ENCODE data around the gene GNG8. TPM values are rescaled to one million over a fixed set of nuclear protein-coding genes. Genes with fewer than 3 reads are reported as not detected.

GNG8 gene
- total RNA-seq, 1 donor from 2014 or later = not detected

- H3K4me3 ChIP-seq (ENCODE audit: low read length in 3 of 3) = no peak overlapping the region
- H3K9me3 ChIP-seq (ENCODE audit: control insufficient read depth in 3 of 3, low read length in 3 of 3) = no peaks in the 10 kb centered on the region
- H3K27me3 ChIP-seq (ENCODE audit: control insufficient read depth in 3 of 3, insufficient read depth in 3 of 3, low read length in 3 of 3) = no peaks in the 10 kb centered on the region
- H3K27ac ChIP-seq (ENCODE audit: low read depth, low read length) = no peak overlapping the region
- peaks cover 33 to 37% (median 37%) of the 10 kb centered on the region in 3 donors for H3K36me3 ChIP-seq (ENCODE audit: control insufficient read depth in 3 of 3, insufficient read depth in 3 of 3, low read length in 3 of 3)
- H3K9ac ChIP-seq (ENCODE audit: low read depth in 1 of 3, low read length in 3 of 3) = peak overlapping the region in 1 of 3 donors; percentile 25
- H3K4me1 ChIP-seq (ENCODE audit: control insufficient read depth in 3 of 3, insufficient read depth in 3 of 3, low read length in 3 of 3) = peaks cover 7 to 11% (median 9%) of the 10 kb centered on the region in 3 donors
Measured at GRCh38 chr19:46611776-46612175, 24.2 kb downstream of the GNG8 start.

GRCh38 chr19:46610851-46611770 is 24.9 kb downstream of the GNG8 start:
- no peaks in the 10 kb centered on the region for H3K27me3 ChIP-seq (ENCODE audit: control insufficient read depth in 3 of 3, insufficient read depth in 3 of 3, low read length in 3 of 3)

DNA sequence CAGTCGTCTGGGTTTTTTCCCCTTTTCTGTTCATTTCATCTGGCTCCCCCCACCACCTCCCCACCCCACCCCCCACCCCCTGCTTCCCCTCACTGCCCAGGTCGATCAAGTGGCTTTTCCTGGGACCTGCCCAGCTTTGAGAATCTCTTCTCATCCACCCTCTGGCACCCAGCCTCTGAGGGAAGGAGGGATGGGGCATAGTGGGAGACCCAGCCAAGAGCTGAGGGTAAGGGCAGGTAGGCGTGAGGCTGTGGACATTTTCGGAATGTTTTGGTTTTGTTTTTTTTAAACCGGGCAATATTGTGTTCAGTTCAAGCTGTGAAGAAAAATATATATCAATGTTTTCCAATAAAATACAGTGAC is 25.6 kb downstream of the GNG8 start:
- H3K27ac ChIP-seq (ENCODE audit: low read depth, low read length) = no peak overlapping the region
- no peak overlapping the region for H3K9ac ChIP-seq (ENCODE audit: low read depth in 1 of 3, low read length in 3 of 3)
- H3K9me3 ChIP-seq (ENCODE audit: control insufficient read depth in 3 of 3, low read length in 3 of 3) = no peaks in the 10 kb centered on the region
- no peak overlapping the region for H3K4me3 ChIP-seq (ENCODE audit: low read length in 3 of 3)
- peaks cover 47 to 51% (median 49%) of the 10 kb centered on the region in 3 donors for H3K36me3 ChIP-seq (ENCODE audit: control insufficient read depth in 3 of 3, insufficient read depth in 3 of 3, low read length in 3 of 3)
- H3K4me1 ChIP-seq (ENCODE audit: control insufficient read depth in 3 of 3, insufficient read depth in 3 of 3, low read length in 3 of 3) = peaks cover 3 to 16% (median 13%) of the 10 kb centered on the region in 3 donors
- no peaks in the 10 kb centered on the region for H3K27me3 ChIP-seq (ENCODE audit: control insufficient read depth in 3 of 3, insufficient read depth in 3 of 3, low read length in 3 of 3)

More at GRCh38 chr19:46610851-46611770, 24.9 kb downstream of the GNG8 start:
- Histone ChIP-seq H3K4me3 (ENCODE audit: low read length in 3 of 3) (no peak overlapping the region), H3K4me1 (ENCODE audit: control insufficient read depth in 3 of 3, insufficient read depth in 3 of 3, low read length in 3 of 3) (peaks cover 3 to 9% (median 6%) of the 10 kb centered on the region in 3 donors), H3K27ac (ENCODE audit: low read depth, low read length) (no peak overlapping the region), H3K36me3 (ENCODE audit: control insufficient read depth in 3 of 3, insufficient read depth in 3 of 3, low read length in 3 of 3) (peaks cover 40 to 44% (median 43%) of the 10 kb centered on the region in 3 donors), H3K9me3 (ENCODE audit: control insufficient read depth in 3 of 3, low read length in 3 of 3) (no peaks in the 10 kb centered on the region), H3K9ac (ENCODE audit: low read depth in 1 of 3, low read length in 3 of 3) (peak overlapping the region in 1 of 3 donors; percentile 8)

- Histone ChIP-seq H3K4me1 (ENCODE audit: control insufficient read depth in 3 of 3, insufficient read depth in 3 of 3, low read length in 3 of 3) (peaks cover 3 to 22% (median 19%) of the 10 kb centered on the region in 3 donors), H3K9ac (ENCODE audit: low read depth in 1 of 3, low read length in 3 of 3) (no peak overlapping the region), H3K4me3 (ENCODE audit: low read length in 3 of 3) (no peak overlapping the region), H3K36me3 (ENCODE audit: control insufficient read depth in 3 of 3, insufficient read depth in 3 of 3, low read length in 3 of 3) (peaks cover 47 to 51% (median 49%) of the 10 kb centered on the region in 3 donors), H3K27me3 (ENCODE audit: control insufficient read depth in 3 of 3, insufficient read depth in 3 of 3, low read length in 3 of 3) (no peaks in the 10 kb centered on the region), H3K9me3 (ENCODE audit: control insufficient read depth in 3 of 3, low read length in 3 of 3) (no peaks in the 10 kb centered on the region), H3K27ac (ENCODE audit: low read depth, low read length) (no peak overlapping the region)
Measured at GRCh38 chr19:46609511-46610412, 26.2 kb downstream of the GNG8 start.

- Histone ChIP-seq H3K27me3 (ENCODE audit: control insufficient read depth in 3 of 3, insufficient read depth in 3 of 3, low read length in 3 of 3) (no peaks in the 10 kb centered on the region), H3K9ac (ENCODE audit: low read depth in 1 of 3, low read length in 3 of 3) (no peak overlapping the region), H3K4me1 (ENCODE audit: control insufficient read depth in 3 of 3, insufficient read depth in 3 of 3, low read length in 3 of 3) (peaks cover 8 to 25% (median 22%) of the 10 kb centered on the region in 3 donors), H3K27ac (ENCODE audit: low read depth, low read length) (no peak overlapping the region), H3K9me3 (ENCODE audit: control insufficient read depth in 3 of 3, low read length in 3 of 3) (no peaks in the 10 kb centered on the region), H3K36me3 (ENCODE audit: control insufficient read depth in 3 of 3, insufficient read depth in 3 of 3, low read length in 3 of 3) (peaks cover 47 to 51% (median 49%) of the 10 kb centered on the region in 3 donors), H3K4me3 (ENCODE audit: low read length in 3 of 3) (no peak overlapping the region)
Measured at GRCh38 chr19:46608581-46609345, 27.2 kb downstream of the GNG8 start.

DNA sequence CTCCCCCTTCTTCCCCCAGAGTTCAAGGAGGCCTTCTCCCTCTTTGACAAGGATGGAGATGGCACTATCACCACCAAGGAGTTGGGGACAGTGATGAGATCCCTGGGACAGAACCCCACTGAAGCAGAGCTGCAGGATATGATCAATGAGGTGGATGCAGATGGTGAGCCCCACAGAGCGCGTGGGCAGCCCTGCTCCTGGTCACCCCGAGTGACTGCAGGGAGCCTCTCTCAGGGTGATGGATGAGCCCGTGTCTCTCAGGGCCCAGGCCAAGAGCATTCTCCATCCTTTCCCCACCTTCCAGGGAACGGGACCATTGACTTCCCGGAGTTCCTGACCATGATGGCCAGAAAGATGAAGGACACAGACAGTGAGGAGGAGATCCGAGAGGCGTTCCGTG is 27.8 kb downstream of the GNG8 start:
- Histone ChIP-seq H3K9me3 (ENCODE audit: control insufficient read depth in 3 of 3, low read length in 3 of 3) (no peaks in the 10 kb centered on the region), H3K36me3 (ENCODE audit: control insufficient read depth in 3 of 3, insufficient read depth in 3 of 3, low read length in 3 of 3) (peaks cover 47 to 51% (median 49%) of the 10 kb centered on the region in 3 donors), H3K9ac (ENCODE audit: low read depth in 1 of 3, low read length in 3 of 3) (no peak overlapping the region), H3K4me3 (ENCODE audit: low read length in 3 of 3) (no peak overlapping the region), H3K27ac (ENCODE audit: low read depth, low read length) (no peak overlapping the region), H3K27me3 (ENCODE audit: control insufficient read depth in 3 of 3, insufficient read depth in 3 of 3, low read length in 3 of 3) (no peaks in the 10 kb centered on the region), H3K4me1 (ENCODE audit: control insufficient read depth in 3 of 3, insufficient read depth in 3 of 3, low read length in 3 of 3) (peaks cover 14 to 31% (median 28%) of the 10 kb centered on the region in 3 donors)

- Histone ChIP-seq H3K27me3 (ENCODE audit: control insufficient read depth in 3 of 3, insufficient read depth in 3 of 3, low read length in 3 of 3) (no peaks in the 10 kb centered on the region), H3K9me3 (ENCODE audit: control insufficient read depth in 3 of 3, low read length in 3 of 3) (no peaks in the 10 kb centered on the region), H3K4me3 (ENCODE audit: low read length in 3 of 3) (no peak overlapping the region), H3K9ac (ENCODE audit: low read depth in 1 of 3, low read length in 3 of 3) (peak overlapping the region in 1 of 3 donors; percentile 16), H3K4me1 (ENCODE audit: control insufficient read depth in 3 of 3, insufficient read depth in 3 of 3, low read length in 3 of 3) (peaks cover 21 to 38% (median 35%) of the 10 kb centered on the region in 3 donors), H3K27ac (ENCODE audit: low read depth, low read length) (no peak overlapping the region), H3K36me3 (ENCODE audit: control insufficient read depth in 3 of 3, insufficient read depth in 3 of 3, low read length in 3 of 3) (peaks cover 47 to 51% (median 49%) of the 10 kb centered on the region in 3 donors)
Measured at GRCh38 chr19:46607448-46607841, 28.6 kb downstream of the GNG8 start.

DNA sequence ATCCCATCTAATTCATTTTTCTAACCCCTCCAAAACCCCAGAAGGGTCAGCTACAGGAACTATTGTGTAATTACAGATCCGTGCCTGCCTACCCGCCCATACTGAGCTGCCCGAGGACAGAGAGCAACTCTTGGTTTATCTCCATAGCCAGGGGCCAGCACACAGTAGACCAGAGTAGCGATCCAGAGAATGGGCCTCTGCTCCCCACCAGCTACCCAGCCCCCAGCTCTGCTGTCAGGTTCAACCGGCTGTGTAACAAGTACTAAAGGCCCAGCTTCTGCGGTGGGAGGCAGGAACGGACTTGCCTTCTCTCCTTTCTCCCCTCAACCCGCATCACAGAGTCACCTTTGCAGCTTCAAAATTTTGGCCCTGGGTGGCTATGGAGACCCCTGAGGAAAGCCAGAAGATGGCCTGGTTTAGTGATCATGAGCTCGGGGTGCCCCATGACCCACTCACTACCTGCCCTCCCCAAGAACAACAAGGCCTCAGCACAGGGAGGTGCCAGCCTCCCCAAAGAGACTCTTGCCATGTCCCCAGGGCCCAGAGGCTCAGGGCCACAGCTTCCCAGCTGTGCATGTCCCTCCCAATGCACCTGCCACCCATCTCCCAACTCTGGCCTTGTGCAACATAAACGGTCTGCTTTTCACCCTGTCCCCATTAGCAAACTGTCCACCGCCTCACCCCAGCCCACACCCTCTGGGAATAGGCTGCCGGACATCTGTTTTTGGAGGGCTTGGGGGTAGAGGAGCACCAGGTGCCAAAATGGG is 29.1 kb downstream of the GNG8 start:
- Histone ChIP-seq H3K9ac (ENCODE audit: low read depth in 1 of 3, low read length in 3 of 3) (peak overlapping the region in 1 of 3 donors; percentile 16), H3K4me1 (ENCODE audit: control insufficient read depth in 3 of 3, insufficient read depth in 3 of 3, low read length in 3 of 3) (peaks cover 24 to 41% (median 40%) of the 10 kb centered on the region in 3 donors), H3K36me3 (ENCODE audit: control insufficient read depth in 3 of 3, insufficient read depth in 3 of 3, low read length in 3 of 3) (peaks cover 47 to 51% (median 49%) of the 10 kb centered on the region in 3 donors), H3K9me3 (ENCODE audit: control insufficient read depth in 3 of 3, low read length in 3 of 3) (no peaks in the 10 kb centered on the region), H3K4me3 (ENCODE audit: low read length in 3 of 3) (no peak overlapping the region), H3K27ac (ENCODE audit: low read depth, low read length) (no peak overlapping the region), H3K27me3 (ENCODE audit: control insufficient read depth in 3 of 3, insufficient read depth in 3 of 3, low read length in 3 of 3) (no peaks in the 10 kb centered on the region)

DNA sequence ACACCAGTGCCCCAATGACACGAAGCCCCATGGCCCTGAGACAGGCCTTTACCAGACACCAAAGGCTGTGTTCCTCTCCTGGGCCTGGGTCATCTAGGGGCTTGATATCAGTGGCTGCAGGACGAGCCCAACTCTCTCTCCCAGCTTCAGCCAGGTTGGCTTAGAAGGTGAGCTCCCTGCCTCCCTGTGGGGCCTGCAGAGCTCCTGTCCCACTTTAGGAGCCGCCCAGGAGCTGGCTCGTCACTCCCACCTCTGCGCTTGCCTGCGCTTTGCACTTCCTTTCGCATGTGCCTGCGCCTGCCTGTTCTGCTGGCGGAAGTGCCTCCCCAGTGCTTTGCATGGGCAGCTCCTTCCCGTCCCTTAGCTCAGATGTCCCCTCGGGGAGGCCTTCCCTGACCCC is 30.0 kb downstream of the GNG8 start:
- Histone ChIP-seq H3K36me3 (ENCODE audit: control insufficient read depth in 3 of 3, insufficient read depth in 3 of 3, low read length in 3 of 3) (peaks cover 47 to 51% (median 49%) of the 10 kb centered on the region in 3 donors), H3K9me3 (ENCODE audit: control insufficient read depth in 3 of 3, low read length in 3 of 3) (no peaks in the 10 kb centered on the region), H3K27ac (ENCODE audit: low read depth, low read length) (no peak overlapping the region), H3K4me3 (ENCODE audit: low read length in 3 of 3) (no peak overlapping the region), H3K9ac (ENCODE audit: low read depth in 1 of 3, low read length in 3 of 3) (peak overlapping the region in 1 of 3 donors; percentile 64), H3K4me1 (ENCODE audit: control insufficient read depth in 3 of 3, insufficient read depth in 3 of 3, low read length in 3 of 3) (peaks cover 24 to 41% (median 40%) of the 10 kb centered on the region in 3 donors), H3K27me3 (ENCODE audit: control insufficient read depth in 3 of 3, insufficient read depth in 3 of 3, low read length in 3 of 3) (no peaks in the 10 kb centered on the region)
